Heart left ventricle (tissue), 16 donors: Measurements from ENCODE around the gene INCA1. TPM values are rescaled to one million over a fixed set of nuclear protein-coding genes. Genes with fewer than 3 reads are reported as not detected.
A peak's percentile ranks its signal among the peaks of the same experiment; 100 is the strongest.

Experiments used
- ATAC-seq, 4 donors: fragments of 200-7000 bp; cut with Tn5 transposase; one replicate each; pipeline ENCODE4 v1.9.1; 2020 to 2022; ENCODE audit warnings: moderate library complexity in 4 of 4, mild to moderate bottlenecking in 3 of 4, moderate number of reproducible peaks in 1 of 4
- DNase-seq, 5 donors: peaks; one replicate each; pipeline ENCODE4 v3.0.0-alpha.2; 2020
- H3K27ac ChIP-seq, 12 donors: fragments of 200-600 bp; sonication (generic) in 4 of 12; one replicate each; pipeline versions ENCODE4 v1.5.0 to v1.8.0; 2016 to 2022; ENCODE audit warnings: mild to moderate bottlenecking in 2 of 12
- H3K27me3 ChIP-seq, 9 donors: fragments of 200-600 bp; sonication (generic) in 2 of 9; one replicate each; pipeline versions ENCODE4 v1.5.1 to v1.8.0; 2016 to 2022; ENCODE audit warnings: mild to moderate bottlenecking in 3 of 9
- H3K36me3 ChIP-seq, 9 donors: fragments of 200-600 bp; sonication (generic) in 2 of 9; one replicate each; pipeline versions ENCODE4 v1.5.0 to v1.8.0; 2018 to 2022; ENCODE audit warnings: mild to moderate bottlenecking in 2 of 9
- H3K4me1 ChIP-seq, 12 donors: fragments of 200-600 bp; sonication (generic) in 4 of 12; one replicate each; pipeline versions ENCODE4 v1.5.0 to v1.8.0; 2016 to 2022; ENCODE audit warnings: mild to moderate bottlenecking in 3 of 12
- H3K4me3 ChIP-seq, 12 donors: fragments of 200-600 bp; sonication (generic) in 4 of 12; one replicate each; pipeline versions ENCODE4 v1.5.0 to v1.8.0; 2017 to 2022; ENCODE audit warnings: mild to moderate bottlenecking in 9 of 12, moderate library complexity in 4 of 12
- H3K9me3 ChIP-seq, 12 donors: fragments of 200-600 bp; sonication (generic) in 4 of 12; one replicate each; pipeline versions ENCODE4 v1.5.0 to v1.8.0; 2016 to 2022; ENCODE audit warnings: mild to moderate bottlenecking in 1 of 12
- POLR2A ChIP-seq, 2 donors: fragments of 450-650 bp; IDR thresholded peaks; one replicate each; pipeline ENCODE4 v1.6.1; 2017; ENCODE audit warnings: antibody characterized with exemption in 2 of 2, mild to moderate bottlenecking in 2 of 2, moderate library complexity in 2 of 2
- WGBS, 4 donors: extraction: QIAGEN DNeasy Blood & Tissue Kit in 2 of 4; methylation state at CpG; one replicate each; pipeline versions ENCODE4 v1.1.5 to v1.1.7; 2013 to 2018; 5-methylcytosine and 5-hydroxymethylcytosine counted together
- intact Hi-C, 10 donors: fragments of 100-400 bp; cut with DNase I; formaldehyde crosslinking; loops; one replicate each; pipeline versions ENCODE4 v1.11.1 to v1.14.2; 2022
- polyA plus RNA-seq, 2 donors: library from polyadenylated mRNA; stranded (reverse); fragments of 200-250 nt; gene quantifications; one replicate each; pipeline ENCODE4 v1.2.3, GENCODE V29; 2013
- total RNA-seq, 9 donors: library from RNA; depleted of rRNA in 2 of 9; stranded (reverse); fragments of >200 nt in 2 of 9; fragmentation: NEBNext Ultra II Directional in 3 of 9; extraction: Animal tissue kit (Norgen Biotek cat#: 25700) in 3 of 9; gene quantifications; one replicate each; pipeline versions ENCODE4 v1.1.0 to v1.2.4, GENCODE V29; 2016 to 2023
- TF ChIP-seq, protein P1 (sequence below), 12 donors: fragments of 200-600 bp; sonication (generic) in 4 of 12; IDR thresholded peaks; one replicate each; pipeline versions ENCODE4 v1.5.0 to v1.8.0; 2018 to 2022; ENCODE audit warnings: antibody characterized with exemption in 12 of 12, mild to moderate bottlenecking in 5 of 12
- donor health status: ischemic (EF 13 %, LVEDD 7.1; RV severe dilation, severe dysfunction).
- donor health status: healthy with polysubstance abuse.
- donor health status: DM: no; HTN: yes; CAD: no.
- donor health status: DM: no; HTN: no; CAD: no.
- donor health status: ischemic (EF 25% LVEDD 6.9; RV normal size, moderate dysfunction).
- donor health status: ischemic (EF 25% LVEDD 5.7; RV mildly dilated, moderate dysfunction).
- donor health status: healthy.
- donor health status: DM: yes; HTN: yes; CAD: no.
- donor health status: ischemic (EF 35%, LVEDD 5.7; RV mildly dilated, moderate dysfunction).
- donor health status: nonischemic (EF 11% LVEDD 7.7; RV severe dilation, severe dysfunction).
- donor health status: DM: yes; HTN: yes; CAD: no.
- donor health status: PGD.
- donor health status: ischemic (EF 29% LVEDD 5.4; RV normal size, mild dysfunction).
- donor health status: nonischemic (EF 23%, LVEDD 6.1; RV moderate dilation, normal function).

INCA1 gene
- total and polyA plus RNA-seq, 11 donors, result 0.64 to 5.1 (median 2.7) TPM

GRCh38 chr17:4942760-4943508 lies 54.4 kb downstream of the INCA1 start:
- peak overlapping the region in 6 of 12 donors; percentile 11 to 99 (median 34) for H3K27ac ChIP-seq
- no peak for ATAC-seq
- peaks cover 0 to 62% (median 54%) of the 10 kb centered on the region in 9 donors for H3K36me3 ChIP-seq
- peak overlapping the region in 1 of 12 donors; percentile 8 for H3K4me3 ChIP-seq
- 62 to 72% (median 67%) methylated on average over 13 of the region's 13 CpGs for WGBS, 4 donors
- H3K27me3 ChIP-seq, result no peaks in the 10 kb centered on the region
- intact Hi-C loops, result loop anchor here in 2 of 10 donors (5.0 kb wide), 2 partner anchors 36 to 54 kb away; partner anchors contain the start of genes INCA1 (in 1 of the 2) and KIF1C (in 1 of the 2)
- H3K4me1 ChIP-seq, result peaks cover 21 to 78% (median 55%) of the 10 kb centered on the region in 12 donors
- no peak for DNase-seq
- H3K9me3 ChIP-seq, result no peaks in the 10 kb centered on the region
- TF ChIP-seq, protein P1, sequence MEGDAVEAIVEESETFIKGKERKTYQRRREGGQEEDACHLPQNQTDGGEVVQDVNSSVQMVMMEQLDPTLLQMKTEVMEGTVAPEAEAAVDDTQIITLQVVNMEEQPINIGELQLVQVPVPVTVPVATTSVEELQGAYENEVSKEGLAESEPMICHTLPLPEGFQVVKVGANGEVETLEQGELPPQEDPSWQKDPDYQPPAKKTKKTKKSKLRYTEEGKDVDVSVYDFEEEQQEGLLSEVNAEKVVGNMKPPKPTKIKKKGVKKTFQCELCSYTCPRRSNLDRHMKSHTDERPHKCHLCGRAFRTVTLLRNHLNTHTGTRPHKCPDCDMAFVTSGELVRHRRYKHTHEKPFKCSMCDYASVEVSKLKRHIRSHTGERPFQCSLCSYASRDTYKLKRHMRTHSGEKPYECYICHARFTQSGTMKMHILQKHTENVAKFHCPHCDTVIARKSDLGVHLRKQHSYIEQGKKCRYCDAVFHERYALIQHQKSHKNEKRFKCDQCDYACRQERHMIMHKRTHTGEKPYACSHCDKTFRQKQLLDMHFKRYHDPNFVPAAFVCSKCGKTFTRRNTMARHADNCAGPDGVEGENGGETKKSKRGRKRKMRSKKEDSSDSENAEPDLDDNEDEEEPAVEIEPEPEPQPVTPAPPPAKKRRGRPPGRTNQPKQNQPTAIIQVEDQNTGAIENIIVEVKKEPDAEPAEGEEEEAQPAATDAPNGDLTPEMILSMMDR (IDR thresholded peaks at IDR 0.05), result no peak
- no peak for TF ChIP-seq POLR2A (IDR thresholded peaks at IDR 0.05)

DNA sequence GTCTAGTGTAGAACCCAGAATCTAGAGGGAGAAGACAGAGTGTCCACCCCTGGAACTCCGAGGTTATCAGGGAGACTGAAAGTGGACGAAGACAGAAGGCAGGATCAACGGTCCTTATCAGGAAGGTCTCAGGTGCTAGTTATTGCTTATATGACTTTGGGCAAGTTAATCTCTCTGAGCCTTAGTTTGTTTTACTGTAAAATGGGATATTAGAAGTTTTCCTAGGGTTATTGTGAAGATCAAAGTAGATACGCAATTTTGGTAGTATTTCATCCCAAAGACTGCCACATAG lies 56.1 kb downstream of the INCA1 start:
- ATAC-seq (no peak), DNase-seq (no peak)
- 41 to 53% (median 50%) methylated on average over 4 of the region's 4 CpGs for WGBS, 4 donors
- peaks cover 0 to 71% (median 64%) of the 10 kb centered on the region in 9 donors for H3K36me3 ChIP-seq
- no peaks in the 10 kb centered on the region for H3K9me3 ChIP-seq
- H3K4me3 ChIP-seq, result peak overlapping the region; percentile 76 to 98 (median 88)
- H3K27ac ChIP-seq, result peak overlapping the region in 10 of 12 donors; percentile 91 to 99 (median 97)
- TF ChIP-seq POLR2A (IDR thresholded peaks at IDR 0.05), result no peak
- TF ChIP-seq, protein P1 (IDR thresholded peaks at IDR 0.05), result no peak
- peaks cover 19 to 69% (median 46%) of the 10 kb centered on the region in 12 donors for H3K4me1 ChIP-seq
- intact Hi-C loops, result loop anchor here in 2 of 10 donors (5.0 kb wide), 2 partner anchors 34 to 56 kb away; partner anchors contain the start of genes INCA1 (in 1 of the 2) and KIF1C (in 1 of the 2)
- H3K27me3 ChIP-seq, result no peaks in the 10 kb centered on the region

GRCh38 chr17:4940555-4941318 lies 56.6 kb downstream of the INCA1 start:
- Histone ChIP-seq H3K9me3 (no peaks in the 10 kb centered on the region), H3K4me3 (peak overlapping the region; percentile 76 to 98 (median 88)), H3K36me3 (peaks cover 0 to 71% (median 61%) of the 10 kb centered on the region in 9 donors), H3K27ac (peak overlapping the region; percentile 91 to 100 (median 97)), H3K27me3 (no peaks in the 10 kb centered on the region), H3K4me1 (peaks cover 18 to 64% (median 41%) of the 10 kb centered on the region in 12 donors)
- intact Hi-C loops, result loop anchor here in 4 of 10 donors (1.0 to 5.0 kb wide), 5 partner anchors 8 to 57 kb away; partner anchors contain the start of genes INCA1 (in 4 of the 4), KIF1C (in 4 of the 4), PFN1 (in 2 of the 4) and SPAG7 (in 1 of the 4)
- 1% methylated on average over 29 of the region's 29 CpGs for WGBS, 4 donors
- ATAC-seq (peak; percentile 60 to 86 (median 79)), DNase-seq (peak in 3 of 5 donors; percentile 82 to 85 (median 83))
- TF ChIP-seq, protein P1 (IDR thresholded peaks at IDR 0.05), result no peak
- TF ChIP-seq POLR2A (IDR thresholded peaks at IDR 0.05), result no peak
